Measurements from ENCODE around the gene EXOC3L4. TPM values are rescaled to one million over a fixed set of nuclear protein-coding genes. Genes with fewer than 3 reads are reported as not detected.

EXOC3L4 gene
- polyA plus RNA-seq, 1 donor from 2014 or later, result not detected

GRCh38 chr14:103066399-103066798 lies 28.1 kb upstream of the EXOC3L4 start:
- Histone ChIP-seq H3K9me2 (ENCODE audit: insufficient read depth, low read length) (no peaks in the 10 kb centered on the region), H3K9me3 (ENCODE audit: low read length) (no peaks in the 10 kb centered on the region), H3K27me3 (ENCODE audit: insufficient read depth, low read depth, low read length) (no peaks in the 10 kb centered on the region), H3K79me2 (replicated peaks; ENCODE audit: insufficient read depth, low read length) (no peaks in the 10 kb centered on the region), H4K20me1 (ENCODE audit: insufficient read depth) (no peaks in the 10 kb centered on the region), H3F3A (ENCODE audit: insufficient read depth, low read length, poor library complexity, severe bottlenecking) (no peaks in the 10 kb centered on the region), H3K4me3 (ENCODE audit: low read length) (no peak overlapping the region), H3K27ac (ENCODE audit: low read length) (no peak overlapping the region), H3K36me3 (ENCODE audit: insufficient read depth, low read length) (no peaks in the 10 kb centered on the region), H3K4me2 (ENCODE audit: low read length) (no peak overlapping the region), H3K9ac (ENCODE audit: low read length) (no peak overlapping the region), H2AFZ (ENCODE audit: low read depth, low read length) (no peak overlapping the region)
- no peak for TF ChIP-seq RAD21 (conservative IDR thresholded peaks at IDR 0.05)
- no peak for TF ChIP-seq EP300 (conservative IDR thresholded peaks at IDR 0.05; ENCODE audit: poor library complexity, severe bottlenecking)
- no peak for TF ChIP-seq CTCF (IDR thresholded peaks at IDR 0.05; ENCODE audit: poor library complexity, severe bottlenecking)
- no peak for TF ChIP-seq TAF1 (IDR thresholded peaks at IDR 0.05; ENCODE audit: low read depth)
- TF ChIP-seq REST (IDR thresholded peaks at IDR 0.05; ENCODE audit: borderline replicate concordance), result no peak
- no peak for TF ChIP-seq POLR2AphosphoS5 (IDR thresholded peaks at IDR 0.05)
- no peak for TF ChIP-seq EZH2 (IDR thresholded peaks at IDR 0.05; ENCODE audit: borderline replicate concordance, insufficient read depth, low read length, poor library complexity, severe bottlenecking)
- TF ChIP-seq MXI1 (conservative IDR thresholded peaks at IDR 0.05; ENCODE audit: poor library complexity, severe bottlenecking), result no peak
- no peak for TF ChIP-seq SMC3 (conservative IDR thresholded peaks at IDR 0.05; ENCODE audit: poor library complexity)

GRCh38 chr14:103067231-103067954 lies 27.1 kb upstream of the EXOC3L4 start:
- TF ChIP-seq POLR2AphosphoS5 (IDR thresholded peaks at IDR 0.05) (no peak), REST (IDR thresholded peaks at IDR 0.05; ENCODE audit: borderline replicate concordance) (no peak), EP300 (conservative IDR thresholded peaks at IDR 0.05; ENCODE audit: poor library complexity, severe bottlenecking) (no peak), RAD21 (conservative IDR thresholded peaks at IDR 0.05) (no peak), EZH2 (IDR thresholded peaks at IDR 0.05; ENCODE audit: borderline replicate concordance, insufficient read depth, low read length, poor library complexity, severe bottlenecking) (no peak), TAF1 (IDR thresholded peaks at IDR 0.05; ENCODE audit: low read depth) (no peak), CTCF (IDR thresholded peaks at IDR 0.05; ENCODE audit: poor library complexity, severe bottlenecking) (no peak), SMC3 (conservative IDR thresholded peaks at IDR 0.05; ENCODE audit: poor library complexity) (no peak), MXI1 (conservative IDR thresholded peaks at IDR 0.05; ENCODE audit: poor library complexity, severe bottlenecking) (no peak)
- Histone ChIP-seq H4K20me1 (ENCODE audit: insufficient read depth) (no peaks in the 10 kb centered on the region), H3K79me2 (replicated peaks; ENCODE audit: insufficient read depth, low read length) (no peaks in the 10 kb centered on the region), H3K4me2 (ENCODE audit: low read length) (no peak overlapping the region), H3K9me3 (ENCODE audit: low read length) (no peaks in the 10 kb centered on the region), H3K27ac (ENCODE audit: low read length) (no peak overlapping the region), H3K9ac (ENCODE audit: low read length) (no peak overlapping the region), H3K36me3 (ENCODE audit: insufficient read depth, low read length) (no peaks in the 10 kb centered on the region), H3K9me2 (ENCODE audit: insufficient read depth, low read length) (no peaks in the 10 kb centered on the region), H3K27me3 (ENCODE audit: insufficient read depth, low read depth, low read length) (no peaks in the 10 kb centered on the region), H3K4me3 (ENCODE audit: low read length) (no peak overlapping the region), H3F3A (ENCODE audit: insufficient read depth, low read length, poor library complexity, severe bottlenecking) (no peaks in the 10 kb centered on the region), H2AFZ (ENCODE audit: low read depth, low read length) (no peak overlapping the region)

Measured in neural cell (in vitro differentiated cells).